Mesothelial cell of epicardium (in vitro differentiated cells): ENCODE results near the gene LRRC3. TPM values are rescaled to one million over a fixed set of nuclear protein-coding genes. Genes with fewer than 3 reads are reported as not detected.

Experiments used
- DNase-seq, 2 experiments: peaks; one replicate each; pipeline ENCODE4 v3.0.0; 2021; ENCODE audit warnings: low spot score in 2 of 2; ENCODE audit not compliant: unreplicated experiment in 2 of 2
- H3K27ac Mint-ChIP-seq: 2 replicates; pipeline ENCODE4 v1.8.0; 2021; ENCODE audit warnings: mixed read lengths
- H3K27me3 Mint-ChIP-seq: 2 replicates; pipeline ENCODE4 v1.8.0; 2021; ENCODE audit warnings: low read depth, mixed read lengths
- H3K36me3 Mint-ChIP-seq: 2 replicates; pipeline ENCODE4 v1.8.0; 2021; ENCODE audit warnings: mixed read lengths
- H3K4me1 Mint-ChIP-seq: 2 replicates; pipeline ENCODE4 v1.8.0; 2021; ENCODE audit warnings: mixed read lengths
- H3K4me3 Mint-ChIP-seq: 2 replicates; pipeline ENCODE4 v1.8.0; 2021; ENCODE audit warnings: mild to moderate bottlenecking, moderate library complexity, mixed read lengths
- H3K9me3 Mint-ChIP-seq: 2 replicates; pipeline ENCODE4 v1.8.0; 2021; ENCODE audit warnings: mixed read lengths
- total RNA-seq: library from RNA; stranded (reverse); gene quantifications from 3 replicates; pipeline ENCODE4 v1.2.1, GENCODE V29; 2021
- TF ChIP-seq, protein P1 (sequence below): fragments of 200-600 bp; sonication (generic); IDR thresholded peaks from one replicate; pipeline ENCODE4 v1.5.0; 2021; ENCODE audit warnings: antibody characterized with exemption; ENCODE audit not compliant: unreplicated experiment

The LRRC3 gene
- total RNA-seq, 1 donor from 2014 or later: 11.8 TPM

DNA sequence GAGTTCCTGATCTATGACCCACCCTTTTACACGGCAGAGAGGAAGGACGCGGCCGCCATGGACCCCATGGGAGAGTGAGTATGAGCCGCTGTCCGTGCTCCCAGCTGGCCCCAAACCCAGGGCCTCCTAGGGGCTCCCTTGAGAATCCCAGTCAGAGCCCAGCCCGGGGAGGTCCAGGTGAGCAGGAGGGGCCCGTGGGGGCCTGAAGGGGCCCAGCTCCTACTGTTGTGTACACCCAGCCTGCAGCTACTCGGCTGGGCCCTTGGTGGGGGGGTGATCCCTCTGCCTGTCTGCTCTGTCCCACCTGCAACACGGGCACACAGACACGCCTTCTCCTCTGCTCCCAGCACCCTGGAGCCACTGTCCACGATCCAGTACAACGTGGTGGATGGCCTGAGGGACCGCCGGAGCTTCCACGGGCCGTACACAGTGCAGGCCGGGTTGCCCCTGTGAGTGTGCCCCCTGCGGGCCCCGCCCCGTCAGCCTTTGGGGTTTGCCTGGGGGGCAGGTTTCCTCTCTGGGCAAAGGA lies 28.6 kb upstream of the LRRC3 start:
- TF ChIP-seq, protein P1, sequence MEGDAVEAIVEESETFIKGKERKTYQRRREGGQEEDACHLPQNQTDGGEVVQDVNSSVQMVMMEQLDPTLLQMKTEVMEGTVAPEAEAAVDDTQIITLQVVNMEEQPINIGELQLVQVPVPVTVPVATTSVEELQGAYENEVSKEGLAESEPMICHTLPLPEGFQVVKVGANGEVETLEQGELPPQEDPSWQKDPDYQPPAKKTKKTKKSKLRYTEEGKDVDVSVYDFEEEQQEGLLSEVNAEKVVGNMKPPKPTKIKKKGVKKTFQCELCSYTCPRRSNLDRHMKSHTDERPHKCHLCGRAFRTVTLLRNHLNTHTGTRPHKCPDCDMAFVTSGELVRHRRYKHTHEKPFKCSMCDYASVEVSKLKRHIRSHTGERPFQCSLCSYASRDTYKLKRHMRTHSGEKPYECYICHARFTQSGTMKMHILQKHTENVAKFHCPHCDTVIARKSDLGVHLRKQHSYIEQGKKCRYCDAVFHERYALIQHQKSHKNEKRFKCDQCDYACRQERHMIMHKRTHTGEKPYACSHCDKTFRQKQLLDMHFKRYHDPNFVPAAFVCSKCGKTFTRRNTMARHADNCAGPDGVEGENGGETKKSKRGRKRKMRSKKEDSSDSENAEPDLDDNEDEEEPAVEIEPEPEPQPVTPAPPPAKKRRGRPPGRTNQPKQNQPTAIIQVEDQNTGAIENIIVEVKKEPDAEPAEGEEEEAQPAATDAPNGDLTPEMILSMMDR: no peak
- no peak overlapping the region for H3K27ac Mint-ChIP-seq
- H3K27me3 Mint-ChIP-seq: no peaks in the 10 kb centered on the region
- DNase-seq: peak in 1 of 2 experiments; percentile 37
- H3K4me3 Mint-ChIP-seq: no peak overlapping the region
- peaks cover 14% of the 10 kb centered on the region for H3K9me3 Mint-ChIP-seq
- no peaks in the 10 kb centered on the region for H3K4me1 Mint-ChIP-seq
- H3K36me3 Mint-ChIP-seq: no peaks in the 10 kb centered on the region

GRCh38 chr21:44427241-44428120 lies 27.8 kb upstream of the LRRC3 start:
- Mint-ChIP-seq H3K4me3 (no peak overlapping the region), H3K9me3 (peaks cover 16% of the 10 kb centered on the region)
- DNase-seq: peak in 1 of 2 experiments; percentile 36

DNA sequence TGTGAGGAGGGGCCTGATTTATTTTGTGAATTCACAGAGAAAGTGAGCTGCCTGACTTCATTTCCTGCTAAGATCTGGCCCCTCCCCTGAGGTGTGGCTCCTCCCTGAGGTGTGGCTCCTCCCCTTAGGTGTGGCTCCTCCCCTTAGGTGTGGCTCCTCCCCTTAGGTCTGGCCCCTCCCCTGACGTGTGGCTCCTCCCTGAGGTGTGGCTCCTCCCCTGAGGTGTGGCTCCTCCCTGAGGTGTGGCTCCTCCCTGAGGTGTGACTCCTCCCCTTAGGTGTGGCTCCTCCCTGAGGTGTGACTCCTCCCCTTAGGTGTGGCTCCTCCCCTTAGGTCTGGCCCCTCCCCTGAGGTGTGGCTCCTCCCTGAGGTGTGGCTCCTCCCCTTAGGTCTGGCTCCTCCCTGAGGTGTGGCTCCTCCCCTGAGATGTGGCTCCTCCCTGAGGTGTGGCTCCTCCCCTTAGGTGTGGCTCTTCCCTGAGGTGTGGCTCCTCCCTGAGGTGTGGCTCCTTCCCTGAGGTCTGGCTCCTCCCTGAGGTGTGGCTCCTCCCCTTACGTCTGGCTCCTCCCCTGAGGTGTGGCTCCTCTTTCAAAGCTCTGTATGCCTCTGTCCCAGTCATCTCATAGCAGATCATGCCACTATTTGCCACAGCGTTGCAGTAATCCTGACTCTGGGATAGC lies 26.9 kb upstream of the LRRC3 start:
- Mint-ChIP-seq H3K27ac (no peak overlapping the region), H3K27me3 (no peaks in the 10 kb centered on the region), H3K36me3 (no peaks in the 10 kb centered on the region), H3K9me3 (peaks cover 16% of the 10 kb centered on the region), H3K4me1 (no peaks in the 10 kb centered on the region), H3K4me3 (no peak overlapping the region)
- TF ChIP-seq, protein P1: no peak
- DNase-seq: peak in 1 of 2 experiments; percentile 26

More at GRCh38 chr21:44427241-44428120, 27.8 kb upstream of the LRRC3 start:
- H3K27me3 Mint-ChIP-seq: no peaks in the 10 kb centered on the region
- TF ChIP-seq, protein P1: no peak
- H3K36me3 Mint-ChIP-seq: no peaks in the 10 kb centered on the region
- H3K27ac Mint-ChIP-seq: no peak overlapping the region
- no peaks in the 10 kb centered on the region for H3K4me1 Mint-ChIP-seq

DNA sequence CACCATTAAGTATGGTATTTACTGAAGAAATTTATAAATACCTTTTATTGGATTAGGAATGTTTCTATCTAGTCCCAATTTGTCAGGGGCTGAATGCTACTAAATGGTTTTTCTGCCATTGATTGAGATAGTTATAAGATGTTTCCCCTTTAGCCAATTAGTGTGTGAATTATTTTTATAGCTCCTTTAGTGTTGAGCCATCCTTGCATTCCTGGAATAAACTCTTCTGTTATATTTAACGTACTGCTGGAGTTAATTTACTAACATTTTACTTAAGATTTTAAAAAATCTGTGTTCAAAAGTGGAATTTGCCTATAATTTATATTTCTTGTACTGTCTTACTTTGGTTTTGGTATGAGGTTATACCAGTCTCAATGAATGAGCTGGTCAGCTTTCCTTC lies 25.4 kb upstream of the LRRC3 start:
- Mint-ChIP-seq H3K9me3 (peaks cover 16% of the 10 kb centered on the region), H3K4me1 (no peaks in the 10 kb centered on the region), H3K36me3 (no peaks in the 10 kb centered on the region), H3K27ac (no peak overlapping the region), H3K4me3 (no peak overlapping the region), H3K27me3 (no peaks in the 10 kb centered on the region)
- TF ChIP-seq, protein P1: no peak
- DNase-seq: no peak

- Mint-ChIP-seq H3K4me3 (no peak overlapping the region), H3K9me3 (peaks cover 16% of the 10 kb centered on the region), H3K27ac (no peak overlapping the region), H3K27me3 (no peaks in the 10 kb centered on the region), H3K4me1 (no peaks in the 10 kb centered on the region), H3K36me3 (no peaks in the 10 kb centered on the region)
- TF ChIP-seq, protein P1: no peak
- DNase-seq: peak in 1 of 2 experiments; percentile 2
Observed at GRCh38 chr21:44431300-44431699, 24.0 kb upstream of the LRRC3 start.
